ENCODE data around the gene MYRF.

DNA sequence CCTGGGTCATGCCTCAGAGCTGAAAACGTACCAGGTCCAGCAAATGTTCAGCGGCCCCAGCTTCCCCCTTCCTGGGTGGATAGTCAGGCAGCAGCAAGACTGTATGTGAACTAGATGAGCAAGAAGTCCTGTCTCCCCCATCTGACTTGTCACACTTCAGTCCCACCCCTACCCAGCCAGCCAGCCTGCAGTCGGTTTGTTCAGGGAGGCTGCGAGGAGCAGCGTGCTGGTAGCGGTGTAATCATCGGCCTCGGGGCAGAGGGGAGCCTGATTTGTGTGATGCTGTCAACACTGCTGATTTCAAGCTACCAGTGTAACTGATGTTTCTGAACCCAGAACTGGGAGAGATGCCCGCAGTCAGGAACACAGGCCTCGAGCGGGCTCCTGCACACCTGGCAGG lies 30.4 kb downstream of the MYRF start:
- TF ChIP-seq, protein P1, sequence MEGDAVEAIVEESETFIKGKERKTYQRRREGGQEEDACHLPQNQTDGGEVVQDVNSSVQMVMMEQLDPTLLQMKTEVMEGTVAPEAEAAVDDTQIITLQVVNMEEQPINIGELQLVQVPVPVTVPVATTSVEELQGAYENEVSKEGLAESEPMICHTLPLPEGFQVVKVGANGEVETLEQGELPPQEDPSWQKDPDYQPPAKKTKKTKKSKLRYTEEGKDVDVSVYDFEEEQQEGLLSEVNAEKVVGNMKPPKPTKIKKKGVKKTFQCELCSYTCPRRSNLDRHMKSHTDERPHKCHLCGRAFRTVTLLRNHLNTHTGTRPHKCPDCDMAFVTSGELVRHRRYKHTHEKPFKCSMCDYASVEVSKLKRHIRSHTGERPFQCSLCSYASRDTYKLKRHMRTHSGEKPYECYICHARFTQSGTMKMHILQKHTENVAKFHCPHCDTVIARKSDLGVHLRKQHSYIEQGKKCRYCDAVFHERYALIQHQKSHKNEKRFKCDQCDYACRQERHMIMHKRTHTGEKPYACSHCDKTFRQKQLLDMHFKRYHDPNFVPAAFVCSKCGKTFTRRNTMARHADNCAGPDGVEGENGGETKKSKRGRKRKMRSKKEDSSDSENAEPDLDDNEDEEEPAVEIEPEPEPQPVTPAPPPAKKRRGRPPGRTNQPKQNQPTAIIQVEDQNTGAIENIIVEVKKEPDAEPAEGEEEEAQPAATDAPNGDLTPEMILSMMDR (IDR thresholded peaks at IDR 0.05): no peak
- no peak for TF ChIP-seq POLR2A (IDR thresholded peaks at IDR 0.05)
- no peak for TF ChIP-seq POLR2AphosphoS5 (IDR thresholded peaks at IDR 0.05)
- no peak for TF ChIP-seq EP300 (IDR thresholded peaks at IDR 0.05)
